Choroid plexus epithelial cell (primary cell): Measurements from ENCODE around the gene UQCC5.
A peak's percentile ranks its signal among the peaks of the same experiment; 100 is the strongest.

ENCODE experiments used
- DNase-seq: peaks from one replicate; pipeline ENCODE4 v3.0.0-alpha.2; 2010; ENCODE audit warnings: low read depth
- H3K4me3 ChIP-seq: 2 replicates; pipeline ENCODE4 v1.5.1; 2011; ENCODE audit warnings: low read depth, mild to moderate bottlenecking, control low read depth, low read length, moderate library complexity
- CTCF ChIP-seq: conservative IDR thresholded peaks from 2 replicates; pipeline ENCODE4 v1.5.1; 2011; ENCODE audit warnings: low read depth, mild to moderate bottlenecking, control low read depth, inconsistent platforms, low read length, moderate library complexity

Gene UQCC5

GRCh38 chr3:52527732-52528585, 8.4 kb upstream of the UQCC5 start:
- DNase-seq: no peak
- no peak for TF ChIP-seq CTCF
- H3K4me3 ChIP-seq: no peak overlapping the region

GRCh38 chr3:52528586-52529375, 7.6 kb upstream of the UQCC5 start:
- TF ChIP-seq CTCF: no peak
- DNase-seq: no peak
- H3K4me3 ChIP-seq: no peak overlapping the region

GRCh38 chr3:52529376-52530333, 6.8 kb upstream of the UQCC5 start:
- no peak overlapping the region for H3K4me3 ChIP-seq
- no peak for TF ChIP-seq CTCF
- peak; percentile 46 for DNase-seq

- no peak overlapping the region for H3K4me3 ChIP-seq
- no peak for DNase-seq
- TF ChIP-seq CTCF: no peak
Measured at GRCh38 chr3:52530918-52531826, 5.2 kb upstream of the UQCC5 start.

- peak overlapping the region; percentile 73 for H3K4me3 ChIP-seq
- DNase-seq: no peak
- TF ChIP-seq CTCF: no peak
Measured at GRCh38 chr3:52531860-52532516, 4.4 kb upstream of the UQCC5 start.
